ENCODE data around the gene VAV2. TPM values are rescaled to one million over a fixed set of nuclear protein-coding genes. Genes with fewer than 3 reads are reported as not detected.

The VAV2 gene
- total and polyA plus RNA-seq, 2 experiments from 2014 or later = 8.1 to 28.9 TPM

- no peaks in the 10 kb centered on the region for H3K36me3 ChIP-seq (ENCODE audit: insufficient read depth)
- peaks cover 10% of the 10 kb centered on the region for H3K27me3 Mint-ChIP-seq (ENCODE audit: insufficient read depth, low read depth, poor library complexity)
- no peaks in the 10 kb centered on the region for H4K20me1 ChIP-seq (replicated peaks; ENCODE audit: insufficient read depth)
- H3K4me3 ChIP-seq = no peak overlapping the region
- H3F3A ChIP-seq (replicated peaks; ENCODE audit: low read depth) = no peaks in the 10 kb centered on the region
- H3K9me2 ChIP-seq (ENCODE audit: insufficient read depth) = no peaks in the 10 kb centered on the region
- no peak overlapping the region for H3K27ac ChIP-seq (ENCODE audit: low read depth)
- no peak overlapping the region for H2AFZ ChIP-seq
- no peaks in the 10 kb centered on the region for H3K27me3 ChIP-seq (ENCODE audit: insufficient read depth)
- no peaks in the 10 kb centered on the region for H3K79me2 ChIP-seq (replicated peaks; ENCODE audit: insufficient read depth)
- H3K4me1 Mint-ChIP-seq = peaks cover 22% of the 10 kb centered on the region
- H3K9me3 Mint-ChIP-seq = no peaks in the 10 kb centered on the region; the same call in 2 of the 3 replicates
- H3K4me2 ChIP-seq = no peak overlapping the region
- no peak overlapping the region for H3K4me3 Mint-ChIP-seq
- H3K36me3 Mint-ChIP-seq (ENCODE audit: low read depth) = no peaks in the 10 kb centered on the region; the same call in 2 of the 3 replicates
- ATAC-seq = peak; percentile 71
- H3K27ac Mint-ChIP-seq = no peak overlapping the region
- TF ChIP-seq POLR2AphosphoS5 (IDR thresholded peaks at IDR 0.05; ENCODE audit: low read depth) (no peak), NANOG (IDR thresholded peaks at IDR 0.05; ENCODE audit: borderline replicate concordance) (no peak), EZH2 (IDR thresholded peaks at IDR 0.05; ENCODE audit: low read depth, unreplicated experiment) (no peak), CREB1 (CRISPR knock-in tag; IDR thresholded peaks at IDR 0.05; ENCODE audit: low read depth) (no peak), REST (IDR thresholded peaks at IDR 0.05; ENCODE audit: unreplicated experiment) (no peak), ZNF114 (CRISPR knock-in tag; IDR thresholded peaks at IDR 0.05) (no peak), ZNF462 (CRISPR knock-in tag; IDR thresholded peaks at IDR 0.05) (no peak), STAT1 (IDR thresholded peaks at IDR 0.05; ENCODE audit: unreplicated experiment) (no peak), CTCF (conservative IDR thresholded peaks at IDR 0.05; ENCODE audit: low read depth in 2 of 2) (no peak), ZNF331 (CRISPR knock-in tag; IDR thresholded peaks at IDR 0.05; ENCODE audit: low read depth) (no peak), JUNB (IDR thresholded peaks at IDR 0.05; ENCODE audit: unreplicated experiment) (no peak), EZH2phosphoT487 (IDR thresholded peaks at IDR 0.05; ENCODE audit: unreplicated experiment) (no peak), ETS1 (IDR thresholded peaks at IDR 0.05) (no peak)
- peaks cover 10% of the 10 kb centered on the region for H3K4me1 ChIP-seq (ENCODE audit: insufficient read depth)
- peak; percentile 83 for DNase-seq (ENCODE audit: low spot score)
Observed at GRCh38 chr9:133731876-133732638, 260.1 kb downstream of the VAV2 start.

Measured in GM23338 (cell line).